Gastroesophageal sphincter (tissue), 3 donors: Measurements from ENCODE around the gene FAM9A.

Experiments
- CTCF ChIP-seq, 4 experiments: fragments of 200-600 bp in 2 of 4; fragments of 450-650 bp in 2 of 4; sonication (generic) in 1 of 4; IDR thresholded peaks; one replicate each; pipeline ENCODE4 v1.5.1; 2017 to 2019; ENCODE audit warnings: antibody characterized with exemption in 4 of 4, mild to moderate bottlenecking in 2 of 4, moderate library complexity in 2 of 4
- POLR2AphosphoS5 ChIP-seq: sonication (generic); formaldehyde crosslinking; IDR thresholded peaks from one replicate; pipeline ENCODE4 v1.6.1; 2017; ENCODE audit warnings: antibody characterized with exemption

- TF ChIP-seq CTCF (IDR thresholded peaks at IDR 0.05) = no peak
- TF ChIP-seq POLR2AphosphoS5 = no peak
Measured at GRCh38 chrX:8811611-8812010, 10.4 kb upstream of the FAM9A start.
